GM21447 (cell line): ENCODE results near the gene SERPINH1.

Experiments used
- ATAC-seq: cut with Tn5 transposase; IDR thresholded peaks from one replicate; pipeline ENCODE4 v1.9.1; 2021; ENCODE audit not compliant: unreplicated experiment

Gene SERPINH1

GRCh38 chr11:75554258-75555022 lies 7.6 kb upstream of the SERPINH1 start:
- no peak for ATAC-seq

- no peak for ATAC-seq
These were observed 6.8 kb upstream of the SERPINH1 start for GRCh38 chr11:75555079-75555811.

- ATAC-seq = no peak
These were observed 5.8 kb upstream of the SERPINH1 start for GRCh38 chr11:75556275-75556674.

GRCh38 chr11:75557666-75558494 lies 4.2 kb upstream of the SERPINH1 start:
- ATAC-seq = no peak

GRCh38 chr11:75558939-75559843 lies 2.9 kb upstream of the SERPINH1 start:
- ATAC-seq = no peak

- no peak for ATAC-seq
These were observed 1.4 kb upstream of the SERPINH1 start for GRCh38 chr11:75560644-75561043.

GRCh38 chr11:75561426-75562047 lies 516 bp upstream of the SERPINH1 start:
- no peak for ATAC-seq

- ATAC-seq = no peak
These were observed 907 bp downstream of the SERPINH1 start for GRCh38 chr11:75562836-75563484.

GRCh38 chr11:75563501-75563977 lies 1.5 kb downstream of the SERPINH1 start:
- ATAC-seq = no peak

GRCh38 chr11:75563978-75564552 lies 2.0 kb downstream of the SERPINH1 start:
- no peak for ATAC-seq

GRCh38 chr11:75565221-75565814 lies 3.3 kb downstream of the SERPINH1 start:
- ATAC-seq = no peak

- ATAC-seq = no peak
These were observed 4.1 kb downstream of the SERPINH1 start for GRCh38 chr11:75565916-75566762.

- no peak for ATAC-seq
These were observed 4.8 kb downstream of the SERPINH1 start for GRCh38 chr11:75566763-75567279.

GRCh38 chr11:75567971-75568370 lies 5.9 kb downstream of the SERPINH1 start:
- ATAC-seq = no peak

- ATAC-seq = no peak
These were observed 6.7 kb downstream of the SERPINH1 start for GRCh38 chr11:75568616-75569219.

GRCh38 chr11:75570559-75571139 lies 8.6 kb downstream of the SERPINH1 start:
- ATAC-seq = no peak

GRCh38 chr11:75571625-75572024 lies 9.6 kb downstream of the SERPINH1 start:
- ATAC-seq = no peak
